ENCODE data around the gene FAF1.
A peak's percentile ranks its signal among the peaks of the same experiment; 100 is the strongest.
"Not testable (repeated sequence)": the region's sequence is repeated elsewhere in the genome, so short reads cannot be mapped to it uniquely, and the experiment has no call there.

FAF1 gene

DNA sequence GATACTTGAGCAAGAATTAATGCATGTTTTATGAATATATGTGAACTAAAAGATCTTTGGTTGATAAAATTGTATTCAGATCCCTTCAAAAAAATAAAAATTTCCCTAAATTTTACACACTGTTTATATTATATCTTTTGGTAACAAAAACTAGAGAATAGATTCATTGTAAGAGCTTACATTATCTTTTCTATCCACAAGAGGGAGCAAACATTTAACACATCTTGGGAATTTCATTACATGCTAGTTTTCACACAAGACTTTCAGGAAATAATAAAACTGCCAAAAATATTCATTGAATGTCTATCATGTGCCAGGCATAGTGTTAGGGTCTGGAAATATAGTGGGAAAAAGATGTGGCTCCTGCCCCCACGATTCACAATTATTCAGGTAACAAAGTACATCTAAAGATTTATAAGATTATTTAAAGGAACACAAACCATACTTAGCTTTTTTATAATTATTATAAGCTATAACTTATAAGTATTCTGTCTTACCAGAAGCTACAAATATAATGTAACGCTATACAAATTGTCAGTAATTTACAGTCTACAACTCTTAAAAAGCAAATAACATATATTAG lies 30.6 kb downstream of the FAF1 start:
- peaks cover 22 to 37% of the 10 kb centered on the region in 2 donors for H3K4me1 Mint-ChIP-seq
- no peak overlapping the region for H3K27ac Mint-ChIP-seq
- H3K4me3 Mint-ChIP-seq, result no peak overlapping the region
- no peak for DNase-seq
- H3K36me3 Mint-ChIP-seq, result peaks cover 29 to 36% of the 10 kb centered on the region in 2 donors
- H3K27me3 Mint-ChIP-seq, result no peaks in the 10 kb centered on the region
- no peak for ATAC-seq (replicated peaks)
- H3K9me3 Mint-ChIP-seq, result peaks cover 11 to 15% of the 10 kb centered on the region in 2 donors

DNA sequence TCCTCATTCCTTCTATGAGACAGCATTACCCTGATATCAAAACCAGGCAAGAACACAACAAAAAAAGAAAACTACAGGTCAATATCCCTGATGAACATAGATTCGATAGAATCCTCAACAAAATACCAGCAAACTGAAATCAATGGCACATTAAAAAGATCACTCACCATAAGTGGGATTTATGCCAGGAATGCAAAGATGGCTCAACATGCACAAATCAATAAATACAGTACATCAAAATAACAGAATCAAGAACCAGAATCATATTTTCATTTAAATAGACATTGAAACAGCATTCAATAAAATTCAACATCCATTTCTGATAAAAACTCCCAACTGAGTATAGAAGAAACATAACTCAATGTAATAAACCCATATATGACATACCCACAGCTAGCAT lies 36.5 kb downstream of the FAF1 start:
- Mint-ChIP-seq H3K36me3 (peaks cover 24 to 33% of the 10 kb centered on the region in 2 donors), H3K9me3 (peaks cover 10 to 11% of the 10 kb centered on the region in 2 donors), H3K4me3 (no peak overlapping the region), H3K27me3 (no peaks in the 10 kb centered on the region), H3K27ac (no peak overlapping the region), H3K4me1 (peaks cover 4 to 22% of the 10 kb centered on the region in 2 donors)
- DNase-seq, result no peak
- no peak for ATAC-seq (replicated peaks)

DNA sequence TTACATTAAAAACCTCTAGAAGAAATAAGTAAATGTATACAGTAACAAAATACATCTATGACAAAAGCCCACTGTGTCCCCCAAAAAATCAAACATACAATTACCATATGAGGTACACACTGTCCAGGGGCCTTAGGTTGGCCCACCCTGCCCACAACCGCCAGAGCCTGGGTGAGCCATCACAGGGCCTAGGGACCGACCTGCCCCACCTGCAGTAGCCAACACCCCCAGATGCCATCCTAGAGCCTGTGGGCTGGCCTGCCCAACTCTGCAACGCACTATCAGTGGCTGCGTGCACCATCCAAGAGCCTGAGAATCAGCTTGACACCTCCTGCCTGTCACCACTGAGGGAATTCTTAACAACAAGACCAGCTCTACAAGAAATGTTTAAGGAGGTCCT lies 39.0 kb downstream of the FAF1 start:
- H3K27me3 Mint-ChIP-seq, result no peaks in the 10 kb centered on the region
- no peak for ATAC-seq (replicated peaks)
- no peak overlapping the region for H3K27ac Mint-ChIP-seq
- no peak overlapping the region for H3K4me3 Mint-ChIP-seq
- H3K36me3 Mint-ChIP-seq, result peaks cover 20 to 25% of the 10 kb centered on the region in 2 donors
- DNase-seq, result no peak
- H3K4me1 Mint-ChIP-seq, result peaks cover 17 to 41% of the 10 kb centered on the region in 2 donors
- H3K9me3 Mint-ChIP-seq, result peaks cover 10 to 11% of the 10 kb centered on the region in 2 donors

DNA sequence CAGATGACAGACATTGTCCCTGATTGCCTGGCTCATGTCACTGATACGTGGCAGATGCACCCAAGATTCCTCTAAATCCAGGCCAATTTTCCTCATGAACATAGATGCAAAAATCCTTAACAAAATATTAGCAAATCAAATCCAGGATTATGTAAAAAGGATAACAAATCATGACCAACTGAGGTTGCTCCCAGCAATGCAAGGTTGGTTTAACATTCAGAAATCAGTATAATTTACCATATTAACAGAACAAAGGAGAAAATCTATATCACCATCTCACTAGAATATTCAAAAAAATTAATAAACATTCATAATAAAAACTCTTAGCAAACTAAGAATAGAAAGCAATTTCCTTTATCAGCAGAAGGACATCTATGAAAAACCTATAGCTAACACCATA lies 39.7 kb downstream of the FAF1 start:
- H3K9me3 Mint-ChIP-seq, result peaks cover 10 to 11% of the 10 kb centered on the region in 2 donors
- ATAC-seq (replicated peaks) (no peak), DNase-seq (no peak)
- peaks cover 20 to 25% of the 10 kb centered on the region in 2 donors for H3K36me3 Mint-ChIP-seq
- H3K4me1 Mint-ChIP-seq, result peaks cover 17 to 39% of the 10 kb centered on the region in 2 donors
- no peak overlapping the region for H3K4me3 Mint-ChIP-seq
- no peaks in the 10 kb centered on the region for H3K27me3 Mint-ChIP-seq
- H3K27ac Mint-ChIP-seq, result no peak overlapping the region

DNA sequence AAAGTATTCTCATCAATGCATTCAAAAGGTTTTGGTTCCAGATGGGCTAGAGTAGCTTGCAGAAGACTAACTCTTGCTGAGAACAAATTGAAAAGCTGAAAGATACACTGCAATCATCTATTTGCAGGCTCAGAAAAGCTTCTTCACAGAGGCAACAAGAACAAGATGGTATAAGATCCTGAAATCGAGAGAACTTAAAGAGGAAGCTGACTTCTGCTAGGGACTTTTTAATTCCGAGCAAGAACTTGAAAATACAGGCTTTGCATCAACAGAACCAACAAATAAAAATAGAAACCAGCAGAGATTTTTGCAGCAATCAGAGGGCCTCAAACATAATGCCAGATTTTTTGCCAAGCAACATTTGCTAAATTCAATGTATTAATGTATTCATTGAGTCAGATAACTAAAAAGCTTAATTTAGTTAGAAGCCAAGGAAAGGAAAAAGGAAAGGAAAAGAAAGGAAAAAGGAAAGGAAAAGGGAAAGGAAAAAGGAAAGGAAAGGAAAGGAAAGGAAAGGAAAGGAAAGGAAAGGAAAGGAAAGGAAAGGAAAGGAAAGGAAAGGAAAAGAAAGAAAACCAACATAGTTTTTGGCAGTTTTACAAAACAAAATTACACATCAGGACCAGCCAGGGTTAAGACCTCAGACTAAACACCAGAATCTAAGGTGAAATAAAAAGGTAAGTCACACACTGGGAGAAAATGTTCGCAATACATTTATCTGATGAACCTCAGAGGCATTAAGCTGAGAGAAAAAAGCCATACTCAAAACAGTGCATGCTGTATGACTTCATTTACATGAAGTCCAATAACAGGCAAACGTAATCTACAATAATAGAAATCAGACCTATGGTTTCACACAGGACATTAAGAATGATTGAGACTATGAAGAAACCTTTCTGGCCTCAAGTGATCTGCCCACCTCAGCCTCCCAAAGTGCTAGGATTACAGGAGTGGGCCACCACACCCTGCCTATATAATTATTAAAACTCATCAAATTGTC lies 42.6 kb downstream of the FAF1 start:
- peak overlapping the region; percentile 48 to 56 for H3K4me3 Mint-ChIP-seq
- no peak for DNase-seq
- H3K9me3 Mint-ChIP-seq, result no peaks in the 10 kb centered on the region
- H3K27me3 Mint-ChIP-seq, result no peaks in the 10 kb centered on the region
- H3K27ac Mint-ChIP-seq, result peak overlapping the region; percentile 86
- peaks cover 18 to 28% of the 10 kb centered on the region in 2 donors for H3K4me1 Mint-ChIP-seq
- H3K36me3 Mint-ChIP-seq, result peaks cover 7 to 12% of the 10 kb centered on the region in 2 donors
- peak; percentile 57 to 68 for ATAC-seq (replicated peaks)

DNA sequence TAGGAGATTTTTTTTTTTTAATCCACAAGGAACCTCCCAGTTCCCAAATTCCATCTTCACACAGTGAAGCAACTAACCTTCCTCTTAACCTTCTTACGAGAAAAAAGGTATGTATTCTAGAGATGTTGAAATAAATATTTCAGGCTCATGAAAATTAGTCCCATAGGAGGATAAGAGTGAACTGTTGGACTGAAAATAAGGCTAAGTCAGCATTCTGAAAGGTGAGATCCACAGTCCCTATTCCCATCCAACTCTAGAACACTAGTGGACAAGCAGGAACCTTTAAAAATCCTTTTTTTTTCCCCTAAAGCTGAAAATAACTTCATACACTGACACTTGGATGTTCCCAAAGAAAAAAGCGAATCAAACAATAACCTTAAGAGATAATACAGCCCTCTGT lies 44.4 kb downstream of the FAF1 start:
- no peak for DNase-seq
- Mint-ChIP-seq H3K9me3 (no peaks in the 10 kb centered on the region), H3K4me3 (no peak overlapping the region), H3K36me3 (peaks cover 4 to 10% of the 10 kb centered on the region in 2 donors), H3K27me3 (no peaks in the 10 kb centered on the region), H3K4me1 (peaks cover 18 to 28% of the 10 kb centered on the region in 2 donors), H3K27ac (no peak overlapping the region)
- ATAC-seq (replicated peaks), result no peak

DNA sequence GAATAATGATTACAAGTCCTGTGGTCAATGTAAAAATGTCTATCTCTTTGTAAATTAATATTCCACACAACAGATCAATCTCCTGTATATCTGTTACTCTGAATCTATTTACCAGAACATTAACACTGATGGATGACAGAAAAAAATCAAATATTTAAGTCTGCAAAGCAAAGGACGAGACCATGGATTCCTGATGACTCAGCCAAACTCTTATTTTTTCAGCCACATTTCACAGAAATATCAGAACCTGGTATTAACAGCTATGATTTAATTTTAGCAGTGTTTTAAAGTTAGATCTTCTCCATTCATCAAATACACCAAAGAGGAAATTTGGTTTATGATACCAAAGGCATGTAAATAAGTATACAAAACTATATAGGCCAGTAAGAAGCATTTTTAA lies 46.1 kb downstream of the FAF1 start:
- DNase-seq (no peak), ATAC-seq (replicated peaks) (no peak)
- Mint-ChIP-seq H3K27ac (no peak overlapping the region), H3K4me3 (no peak overlapping the region), H3K9me3 (no peaks in the 10 kb centered on the region), H3K36me3 (peaks cover 4 to 22% of the 10 kb centered on the region in 2 donors), H3K4me1 (peaks cover 18 to 28% of the 10 kb centered on the region in 2 donors), H3K27me3 (no peaks in the 10 kb centered on the region)

DNA sequence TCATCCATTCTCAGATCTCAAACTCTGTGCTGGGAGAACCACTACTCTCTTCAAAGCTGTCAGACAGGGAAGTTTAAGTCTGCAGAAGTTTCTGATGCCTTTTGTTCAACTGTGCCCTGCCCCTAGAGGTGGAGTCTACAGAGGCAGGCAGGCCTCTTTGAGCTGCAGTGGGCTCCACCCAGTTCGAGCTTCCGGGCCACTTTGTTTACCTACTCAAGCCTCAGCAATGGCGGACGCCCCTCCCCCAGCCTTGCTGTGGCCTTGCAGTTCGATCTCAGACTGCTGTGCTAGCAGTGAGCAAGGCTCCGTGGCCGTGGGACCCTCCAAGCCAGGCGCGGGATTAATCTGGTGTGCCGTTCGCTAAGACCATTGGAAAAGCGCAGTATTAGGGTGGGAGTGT lies 49.7 kb downstream of the FAF1 start:
- not testable (repeated sequence) for DNase-seq; H3K4me3 Mint-ChIP-seq; H3K27me3 Mint-ChIP-seq; H3K27ac Mint-ChIP-seq; ATAC-seq (replicated peaks); H3K9me3 Mint-ChIP-seq; H3K4me1 Mint-ChIP-seq
- H3K36me3 Mint-ChIP-seq, result peaks cover 8 to 34% of the 10 kb centered on the region in 2 donors

DNA sequence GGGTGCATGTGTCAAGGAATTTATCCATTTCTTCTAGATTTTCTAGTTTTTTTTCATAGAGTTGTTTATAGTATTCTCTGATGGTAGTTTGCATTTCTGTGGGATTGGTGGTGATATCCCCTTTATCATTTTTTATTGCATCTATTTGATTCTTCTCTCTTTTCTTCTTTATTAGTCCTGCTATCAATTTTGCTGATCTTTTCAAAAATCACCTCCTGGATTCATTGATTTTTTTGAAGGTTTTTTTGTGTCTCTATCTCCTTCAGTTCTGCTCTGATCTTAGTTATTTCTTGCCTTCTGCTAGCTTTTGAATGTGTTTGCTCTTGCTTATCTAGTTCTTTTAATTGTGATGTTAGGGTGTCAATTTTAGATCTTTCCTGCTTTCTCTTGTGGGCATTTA lies 52.5 kb downstream of the FAF1 start:
- ATAC-seq (replicated peaks); H3K4me1 Mint-ChIP-seq; H3K4me3 Mint-ChIP-seq; H3K27me3 Mint-ChIP-seq; H3K9me3 Mint-ChIP-seq; DNase-seq; H3K27ac Mint-ChIP-seq: not testable (repeated sequence)
- H3K36me3 Mint-ChIP-seq, result peaks cover 6 to 29% of the 10 kb centered on the region in 2 donors

DNA sequence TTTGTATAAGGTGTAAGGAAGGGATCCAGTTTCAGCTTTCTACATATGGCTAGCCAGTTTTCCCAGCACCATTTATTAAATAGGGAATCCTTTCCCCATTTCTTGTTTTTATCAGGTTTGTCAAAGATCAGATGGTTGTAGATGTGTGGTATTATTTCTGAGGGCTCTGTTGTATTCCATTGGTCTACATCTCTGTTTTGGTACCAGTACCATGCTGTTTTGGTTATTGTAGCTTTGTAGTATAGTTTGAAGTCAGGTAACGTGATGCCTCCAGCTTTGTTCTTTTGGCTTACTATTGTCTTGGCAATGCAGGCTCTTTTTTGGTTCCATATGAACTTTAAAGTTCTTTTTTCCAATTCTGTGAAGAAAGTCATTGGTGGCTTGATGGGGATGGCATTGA lies 54.0 kb downstream of the FAF1 start:
- not testable (repeated sequence) for H3K9me3 Mint-ChIP-seq; H3K27me3 Mint-ChIP-seq; H3K4me3 Mint-ChIP-seq; DNase-seq; ATAC-seq (replicated peaks); H3K4me1 Mint-ChIP-seq; H3K27ac Mint-ChIP-seq
- H3K36me3 Mint-ChIP-seq, result peaks cover 6 to 24% of the 10 kb centered on the region in 2 donors

DNA sequence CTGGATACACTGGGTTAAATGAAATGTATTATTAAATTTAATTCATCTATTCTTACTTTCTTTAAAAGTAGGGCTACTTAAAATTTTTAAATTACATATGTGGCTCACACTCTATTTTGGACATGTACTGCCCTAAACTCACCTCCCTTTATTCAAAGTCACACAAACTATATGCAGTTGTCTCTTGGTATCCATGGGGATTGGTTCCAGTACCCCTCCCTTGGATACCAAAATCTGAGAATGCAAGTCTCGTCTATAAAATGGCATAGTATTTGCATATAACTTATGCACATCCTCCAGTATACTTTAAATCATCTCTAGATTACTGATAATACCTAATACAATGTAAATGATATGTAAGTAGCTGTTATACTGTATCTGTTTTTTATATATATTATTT lies 57.6 kb downstream of the FAF1 start:
- Mint-ChIP-seq H3K4me3 (no peak overlapping the region), H3K9me3 (peaks cover 6% of the 10 kb centered on the region in 2 donors), H3K27me3 (no peaks in the 10 kb centered on the region), H3K4me1 (peaks cover 5 to 10% of the 10 kb centered on the region in 2 donors), H3K27ac (no peak overlapping the region), H3K36me3 (peaks cover 5 to 7% of the 10 kb centered on the region in 2 donors)
- no peak for ATAC-seq (replicated peaks)
- no peak for DNase-seq

DNA sequence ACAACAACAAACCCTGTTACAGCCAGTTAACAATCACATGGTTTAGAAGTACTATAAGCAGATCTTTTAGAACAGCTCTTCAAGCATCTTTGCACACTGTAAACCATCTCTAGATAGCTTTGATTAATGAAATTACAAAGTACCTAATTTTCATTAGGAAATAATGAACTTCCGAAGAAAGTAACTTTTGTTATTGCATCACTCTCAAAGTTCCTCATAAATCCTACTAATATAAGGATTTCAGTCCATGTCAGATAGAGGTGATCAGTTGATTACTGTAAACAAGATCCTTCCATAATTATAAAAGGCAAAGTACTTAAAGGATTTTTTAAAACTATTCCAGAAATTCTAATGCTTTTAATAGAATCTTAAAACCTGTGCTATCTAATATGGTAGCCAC lies 58.2 kb downstream of the FAF1 start:
- H3K27me3 Mint-ChIP-seq, result no peaks in the 10 kb centered on the region
- H3K27ac Mint-ChIP-seq, result no peak overlapping the region
- peaks cover 5 to 10% of the 10 kb centered on the region in 2 donors for H3K4me1 Mint-ChIP-seq
- ATAC-seq (replicated peaks) (no peak), DNase-seq (no peak)
- H3K36me3 Mint-ChIP-seq, result peaks cover 4 to 5% of the 10 kb centered on the region in 2 donors
- peaks cover 6% of the 10 kb centered on the region in 2 donors for H3K9me3 Mint-ChIP-seq
- no peak overlapping the region for H3K4me3 Mint-ChIP-seq

DNA sequence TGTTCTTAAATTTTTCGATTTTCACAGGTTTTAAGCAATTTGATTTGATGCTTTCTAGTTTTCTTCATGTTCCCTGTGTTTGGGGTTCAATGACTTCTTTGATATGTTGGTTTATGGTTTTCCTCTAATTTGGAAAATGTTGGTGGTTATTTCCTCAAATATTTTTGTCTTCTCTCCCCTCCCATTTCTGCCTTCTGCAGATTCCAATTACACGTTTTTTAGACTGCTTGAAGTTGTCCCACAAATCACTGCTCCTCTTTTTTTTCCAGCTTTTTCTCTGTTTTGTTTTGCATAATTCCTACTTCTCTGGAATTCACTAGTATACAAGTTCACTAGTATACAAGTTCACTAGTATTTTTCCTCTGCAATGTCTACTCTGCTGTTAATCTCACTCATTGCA lies 61.3 kb downstream of the FAF1 start:
- Mint-ChIP-seq H3K4me1 (peaks cover 21 to 29% of the 10 kb centered on the region in 2 donors), H3K9me3 (no peaks in the 10 kb centered on the region), H3K36me3 (peaks cover 5 to 12% of the 10 kb centered on the region in 2 donors), H3K4me3 (no peak overlapping the region), H3K27me3 (no peaks in the 10 kb centered on the region), H3K27ac (no peak overlapping the region)
- DNase-seq (no peak), ATAC-seq (replicated peaks) (no peak)

DNA sequence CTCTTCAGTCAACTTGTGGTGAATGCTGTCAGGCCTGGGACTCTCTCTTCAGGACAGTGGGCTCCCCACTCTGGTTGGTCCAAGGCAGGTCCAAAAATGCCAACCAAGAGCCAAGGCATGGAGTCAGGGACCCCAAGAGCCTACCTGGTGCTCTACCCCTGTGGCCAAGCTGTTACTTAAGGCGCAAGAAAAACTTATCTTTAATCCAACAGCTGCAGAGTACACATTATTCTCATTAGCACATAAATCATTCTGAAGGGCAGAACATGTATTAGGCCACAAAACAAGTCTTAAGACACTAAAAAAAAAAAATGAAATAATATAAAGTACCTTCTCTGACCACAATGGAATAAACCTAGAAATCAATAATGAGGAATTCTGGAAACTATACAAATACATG lies 65.7 kb downstream of the FAF1 start:
- Mint-ChIP-seq H3K9me3 (peaks cover 5 to 6% of the 10 kb centered on the region in 2 donors), H3K36me3 (peaks cover 18 to 27% of the 10 kb centered on the region in 2 donors), H3K27ac (no peak overlapping the region), H3K4me3 (no peak overlapping the region), H3K4me1 (peaks cover 24 to 45% of the 10 kb centered on the region in 2 donors), H3K27me3 (no peaks in the 10 kb centered on the region)
- ATAC-seq (replicated peaks) (no peak), DNase-seq (no peak)

Measured in stimulated activated naive B cell treated with anti-CD40 and anti-IgM and Interleukin-4, amounts not matched to agents 10 μg/mL and 1 μg/mL and 100 μg/mL, for 72 hours (primary cell).